Esophagus muscularis mucosa (tissue), 4 donors: Measurements from ENCODE around the gene MLXIPL.

Source experiments
- EP300 ChIP-seq: sonication (generic); formaldehyde crosslinking; IDR thresholded peaks from one replicate; pipeline ENCODE4 v1.6.1; 2017; ENCODE audit warnings: antibody characterized with exemption
- POLR2A ChIP-seq: fragments of 450-650 bp; IDR thresholded peaks from one replicate; pipeline ENCODE4 v1.6.1; 2017; ENCODE audit warnings: antibody characterized with exemption, moderate library complexity, mild to moderate bottlenecking, low read depth
- TF ChIP-seq, protein P1 (sequence below), 3 experiments: fragments of 200-600 bp in 2 of 3; fragments of 450-650 bp in 1 of 3; sonication (generic) in 2 of 3; IDR thresholded peaks; one replicate each; pipeline ENCODE4 v1.5.1; 2017 to 2019; ENCODE audit warnings: antibody characterized with exemption in 3 of 3, mild to moderate bottlenecking in 2 of 3, moderate library complexity in 1 of 3

- TF ChIP-seq EP300 (no peak), POLR2A (peak; percentile 46)
- TF ChIP-seq, protein P1, sequence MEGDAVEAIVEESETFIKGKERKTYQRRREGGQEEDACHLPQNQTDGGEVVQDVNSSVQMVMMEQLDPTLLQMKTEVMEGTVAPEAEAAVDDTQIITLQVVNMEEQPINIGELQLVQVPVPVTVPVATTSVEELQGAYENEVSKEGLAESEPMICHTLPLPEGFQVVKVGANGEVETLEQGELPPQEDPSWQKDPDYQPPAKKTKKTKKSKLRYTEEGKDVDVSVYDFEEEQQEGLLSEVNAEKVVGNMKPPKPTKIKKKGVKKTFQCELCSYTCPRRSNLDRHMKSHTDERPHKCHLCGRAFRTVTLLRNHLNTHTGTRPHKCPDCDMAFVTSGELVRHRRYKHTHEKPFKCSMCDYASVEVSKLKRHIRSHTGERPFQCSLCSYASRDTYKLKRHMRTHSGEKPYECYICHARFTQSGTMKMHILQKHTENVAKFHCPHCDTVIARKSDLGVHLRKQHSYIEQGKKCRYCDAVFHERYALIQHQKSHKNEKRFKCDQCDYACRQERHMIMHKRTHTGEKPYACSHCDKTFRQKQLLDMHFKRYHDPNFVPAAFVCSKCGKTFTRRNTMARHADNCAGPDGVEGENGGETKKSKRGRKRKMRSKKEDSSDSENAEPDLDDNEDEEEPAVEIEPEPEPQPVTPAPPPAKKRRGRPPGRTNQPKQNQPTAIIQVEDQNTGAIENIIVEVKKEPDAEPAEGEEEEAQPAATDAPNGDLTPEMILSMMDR (IDR thresholded peaks at IDR 0.05) = no peak
Observed at GRCh38 chr7:73557397-73558257, 66.7 kb downstream of the MLXIPL start, which contains the start of gene BCL7B.
